IPS-15b (cell line): ENCODE data around the gene RPL32.

Source experiments
- H3K27me3 ChIP-seq: one replicate; pipeline ENCODE4 v1.6.1; 2013; ENCODE audit warnings: low read length; ENCODE audit not compliant: control insufficient read depth, insufficient read depth
- H3K36me3 ChIP-seq: one replicate; pipeline ENCODE4 v1.6.1; 2013; ENCODE audit warnings: low read length; ENCODE audit not compliant: control insufficient read depth, insufficient read depth
- H3K4me1 ChIP-seq: one replicate; pipeline ENCODE4 v1.6.1; 2013; ENCODE audit warnings: mild to moderate bottlenecking, low read length; ENCODE audit not compliant: control insufficient read depth, insufficient read depth
- H3K4me3 ChIP-seq: one replicate; pipeline ENCODE4 v1.5.1; 2013; ENCODE audit warnings: low read depth, low read length
- H3K9ac ChIP-seq: one replicate; pipeline ENCODE4 v1.6.1; 2013; ENCODE audit warnings: low read depth, mild to moderate bottlenecking, low read length
- H3K9me3 ChIP-seq: one replicate; pipeline ENCODE4 v1.6.1; 2013; ENCODE audit warnings: mild to moderate bottlenecking, low read length; ENCODE audit not compliant: control insufficient read depth, insufficient read depth

Gene RPL32

DNA sequence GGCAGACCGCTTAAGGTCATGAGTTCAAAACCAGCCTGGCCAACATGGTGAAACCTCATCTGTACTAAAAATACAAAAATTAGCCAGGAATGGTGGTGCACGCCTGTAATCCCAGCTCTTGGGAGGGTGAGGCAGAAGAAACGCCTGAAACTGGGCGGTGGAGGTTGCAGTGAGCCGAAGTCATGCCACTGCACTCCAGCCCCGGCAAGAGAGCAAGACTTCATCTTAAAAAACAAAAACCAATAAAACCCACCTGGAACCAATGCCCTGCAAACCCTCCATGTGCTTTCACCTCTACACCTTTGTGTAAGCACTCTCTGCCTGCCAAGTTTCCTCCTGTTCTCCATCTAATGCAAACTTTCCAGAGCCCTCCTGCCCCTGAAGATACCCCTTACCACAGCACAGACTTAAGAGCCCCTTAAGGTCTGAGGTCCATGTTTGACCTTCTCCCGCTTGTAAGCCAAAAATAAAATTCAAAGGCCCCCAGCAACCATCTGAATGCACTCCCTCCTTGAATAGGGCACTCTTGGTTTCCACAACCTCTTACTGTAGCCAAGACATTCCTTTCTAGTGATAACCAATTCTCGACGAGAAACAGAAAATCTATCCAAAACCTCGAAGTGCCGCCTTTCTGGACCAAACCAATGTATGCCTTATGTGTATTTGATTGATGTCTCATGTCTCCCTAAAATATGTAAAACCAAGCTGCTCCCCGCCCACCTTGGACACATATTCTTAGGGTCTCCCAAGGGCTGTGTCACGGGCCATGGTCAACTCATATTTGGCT lies 3.0 kb downstream of the RPL32 start:
- peaks cover 3% of the 10 kb centered on the region for H3K4me1 ChIP-seq
- H3K36me3 ChIP-seq = peaks cover 62% of the 10 kb centered on the region
- peak overlapping the region; percentile 22 for H3K4me3 ChIP-seq
- no peaks in the 10 kb centered on the region for H3K9me3 ChIP-seq
- peak overlapping the region; percentile 38 for H3K9ac ChIP-seq
- H3K27me3 ChIP-seq = no peaks in the 10 kb centered on the region

DNA sequence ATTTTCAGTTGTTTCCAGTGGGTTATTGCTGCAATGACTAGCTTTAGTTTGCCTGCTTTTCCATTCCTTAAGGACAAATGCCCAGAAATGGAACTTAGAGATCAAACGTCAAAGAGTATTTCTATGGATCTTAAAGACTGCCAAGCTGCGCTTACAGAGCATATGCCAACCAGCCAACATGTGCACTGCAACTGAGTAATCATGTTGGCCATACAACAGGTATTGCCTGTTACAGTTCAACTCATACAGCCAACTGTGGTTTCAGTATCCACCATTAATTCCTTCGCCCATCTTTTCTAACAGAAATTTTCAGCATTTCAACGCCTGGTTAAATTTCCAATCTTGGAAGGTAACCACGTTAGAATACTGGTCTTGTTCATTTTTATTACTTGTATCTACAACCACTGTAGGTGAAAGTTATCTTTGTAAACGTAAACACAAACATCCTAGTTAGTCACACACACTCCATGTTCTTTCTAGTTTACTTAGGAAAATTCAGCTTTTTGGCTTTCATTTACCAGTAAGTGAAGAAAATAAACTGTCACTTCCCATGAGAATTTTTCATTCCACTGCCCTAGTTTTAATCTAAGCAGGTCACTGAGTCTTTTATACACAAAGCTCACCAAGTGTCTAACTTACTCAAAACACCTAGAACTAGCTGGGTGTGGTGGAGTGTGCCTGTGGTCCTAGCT lies 3.9 kb downstream of the RPL32 start:
- Histone ChIP-seq H3K4me1 (peaks cover 8% of the 10 kb centered on the region), H3K4me3 (peak overlapping the region; percentile 22), H3K9ac (peak overlapping the region; percentile 38), H3K36me3 (peaks cover 66% of the 10 kb centered on the region), H3K27me3 (no peaks in the 10 kb centered on the region), H3K9me3 (no peaks in the 10 kb centered on the region)

DNA sequence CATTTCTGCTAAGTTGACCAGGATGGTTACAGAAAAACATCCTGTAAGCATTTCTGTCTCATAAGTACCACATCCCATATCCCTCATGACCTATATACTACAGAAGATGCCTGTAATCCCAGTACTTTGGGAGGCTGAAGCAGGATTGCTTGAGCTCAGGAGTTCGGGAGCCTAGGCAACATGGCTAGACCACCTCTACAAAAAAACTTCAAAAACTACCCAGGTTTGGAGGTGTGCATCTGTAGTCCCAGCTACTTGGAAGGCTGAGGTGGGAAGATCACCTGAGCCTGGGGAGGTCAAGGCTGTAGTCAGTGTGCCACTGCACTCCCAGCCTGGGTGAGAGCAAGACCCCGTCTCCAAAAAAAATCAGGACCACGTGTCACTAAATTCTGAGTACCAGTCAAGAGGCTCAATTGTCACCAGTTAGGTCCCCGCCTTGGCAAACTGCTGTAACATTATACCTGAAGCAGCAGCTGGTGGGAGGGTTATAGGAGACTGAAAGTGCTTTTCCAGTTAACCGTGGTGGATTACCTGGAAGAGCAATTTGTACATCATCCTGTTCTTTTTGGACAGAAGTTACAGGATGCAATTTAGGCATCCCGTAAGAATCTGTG lies 6.2 kb downstream of the RPL32 start:
- H3K27me3 ChIP-seq = no peaks in the 10 kb centered on the region
- peaks cover 81% of the 10 kb centered on the region for H3K36me3 ChIP-seq
- H3K9ac ChIP-seq = no peak overlapping the region
- peaks cover 8% of the 10 kb centered on the region for H3K4me1 ChIP-seq
- H3K9me3 ChIP-seq = no peaks in the 10 kb centered on the region
- no peak overlapping the region for H3K4me3 ChIP-seq

DNA sequence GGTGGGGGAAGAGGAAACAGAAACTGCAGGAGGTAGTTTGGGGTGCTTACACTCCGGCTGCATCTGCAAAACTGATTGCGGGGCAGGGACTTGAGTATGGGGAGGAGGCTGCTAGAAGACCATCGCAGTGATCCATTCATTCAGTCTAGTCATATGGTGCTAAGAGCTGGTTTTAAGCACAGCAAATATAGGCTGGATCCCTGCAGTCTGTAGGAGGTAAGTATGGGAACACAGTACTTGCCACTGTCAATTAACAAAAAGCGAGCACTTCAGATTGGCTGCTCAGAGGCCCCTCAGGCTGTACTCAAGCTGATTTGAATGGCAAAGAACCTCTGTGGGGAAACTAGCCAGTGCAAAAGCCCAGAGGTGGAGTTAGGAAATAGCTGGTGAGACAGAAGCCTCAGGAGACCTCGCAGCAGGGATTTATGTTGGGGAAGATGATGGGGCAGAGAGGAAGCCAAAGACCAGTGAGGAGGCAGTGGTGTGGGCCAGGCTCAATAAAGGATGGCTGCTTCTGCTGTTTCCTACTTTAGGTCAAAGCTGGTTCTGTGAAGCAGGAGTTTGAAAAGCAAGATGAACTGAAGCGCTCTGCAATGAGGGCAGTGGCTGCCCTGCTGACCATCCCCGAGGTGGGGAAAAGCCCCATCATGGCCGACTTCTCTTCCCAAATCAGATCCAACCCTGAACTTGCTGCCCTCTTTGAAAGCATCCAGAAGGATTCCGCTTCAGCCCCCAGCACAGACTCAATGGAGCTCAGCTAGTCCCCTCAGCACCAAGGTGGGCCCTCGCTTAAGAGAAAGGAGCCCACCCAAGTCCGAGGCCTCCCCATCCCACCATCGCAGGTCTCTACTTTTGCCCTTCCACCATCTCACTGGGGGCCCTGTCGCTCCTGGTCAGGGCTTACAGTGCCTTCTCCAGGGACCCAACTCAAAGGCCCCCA lies 7.9 kb downstream of the RPL32 start:
- peaks cover 65% of the 10 kb centered on the region for H3K36me3 ChIP-seq
- H3K9me3 ChIP-seq = no peaks in the 10 kb centered on the region
- no peak overlapping the region for H3K4me3 ChIP-seq
- H3K9ac ChIP-seq = peak overlapping the region; percentile 47
- no peaks in the 10 kb centered on the region for H3K27me3 ChIP-seq
- H3K4me1 ChIP-seq = peaks cover 8% of the 10 kb centered on the region

DNA sequence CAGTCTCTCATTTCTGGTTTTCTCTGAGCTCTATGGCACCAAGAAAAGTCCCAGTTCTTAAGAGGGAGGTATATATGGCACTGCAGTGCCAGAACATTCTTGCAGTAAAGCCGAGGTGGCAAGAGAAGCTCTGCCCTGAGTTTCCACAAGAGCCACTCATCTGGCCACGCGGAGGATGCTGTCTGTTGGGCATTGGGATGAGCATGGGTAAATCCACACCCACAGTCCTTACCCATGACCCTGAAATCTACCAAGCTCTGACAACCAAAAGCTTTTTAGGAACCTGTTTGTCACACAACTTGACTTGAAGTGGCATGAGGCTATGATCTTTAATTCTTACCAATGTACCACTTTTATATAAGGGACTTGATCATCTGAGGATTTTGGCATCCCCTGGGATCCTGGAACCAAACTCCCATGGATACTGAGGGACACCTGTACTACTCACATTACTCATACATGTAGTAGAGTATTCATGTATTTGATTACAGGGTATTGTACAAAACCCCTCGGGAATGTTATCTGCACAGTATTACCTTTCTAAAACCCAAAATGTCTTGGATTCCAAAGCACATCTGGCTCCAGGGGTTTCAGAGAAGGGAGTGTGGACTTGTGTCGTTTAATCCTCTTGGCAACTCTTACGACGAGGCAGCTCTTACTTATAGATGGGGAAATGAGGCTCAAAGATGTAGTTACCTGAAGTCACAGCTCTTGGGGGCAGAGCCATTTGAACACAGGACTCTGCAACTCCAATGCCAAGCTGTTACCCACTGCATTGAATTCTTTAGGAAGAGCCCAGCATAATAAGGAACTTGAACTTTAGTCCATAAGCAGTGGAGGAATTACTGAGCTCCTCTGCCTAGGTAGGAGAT lies 8.8 kb downstream of the RPL32 start:
- Histone ChIP-seq H3K27me3 (no peaks in the 10 kb centered on the region), H3K36me3 (peaks cover 56% of the 10 kb centered on the region), H3K4me3 (no peak overlapping the region), H3K9ac (peak overlapping the region; percentile 47), H3K9me3 (no peaks in the 10 kb centered on the region), H3K4me1 (peaks cover 8% of the 10 kb centered on the region)

DNA sequence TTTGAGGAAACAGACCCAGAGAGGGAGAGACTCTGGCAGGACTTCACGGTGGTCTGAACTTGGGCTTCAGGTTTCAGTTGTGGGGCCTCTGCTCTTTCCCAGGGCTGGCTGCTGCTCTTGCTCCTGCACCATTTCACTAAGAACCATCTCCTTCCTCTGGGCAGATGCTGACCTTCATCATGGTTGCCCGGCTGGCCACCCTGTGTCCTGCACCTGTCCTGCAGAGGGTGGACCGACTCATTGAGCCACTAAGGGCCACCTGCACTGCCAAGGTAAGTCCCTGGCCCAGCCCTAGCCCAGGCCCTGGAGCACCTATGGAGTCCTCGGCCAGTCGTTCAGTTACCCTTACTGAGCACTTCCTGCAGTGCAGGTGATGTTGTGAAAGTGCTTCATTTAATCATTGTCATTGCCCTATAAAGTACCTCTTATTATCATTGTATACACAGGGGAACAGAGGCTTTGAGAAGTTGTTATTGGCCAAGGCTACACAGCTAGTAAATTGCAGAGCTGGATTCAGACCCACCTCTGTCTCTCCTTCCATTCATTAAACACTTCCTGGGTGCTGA lies 10.0 kb downstream of the RPL32 start:
- Histone ChIP-seq H3K9me3 (no peaks in the 10 kb centered on the region), H3K36me3 (peaks cover 44% of the 10 kb centered on the region), H3K27me3 (no peaks in the 10 kb centered on the region), H3K9ac (no peak overlapping the region), H3K4me1 (peaks cover 6% of the 10 kb centered on the region), H3K4me3 (no peak overlapping the region)

DNA sequence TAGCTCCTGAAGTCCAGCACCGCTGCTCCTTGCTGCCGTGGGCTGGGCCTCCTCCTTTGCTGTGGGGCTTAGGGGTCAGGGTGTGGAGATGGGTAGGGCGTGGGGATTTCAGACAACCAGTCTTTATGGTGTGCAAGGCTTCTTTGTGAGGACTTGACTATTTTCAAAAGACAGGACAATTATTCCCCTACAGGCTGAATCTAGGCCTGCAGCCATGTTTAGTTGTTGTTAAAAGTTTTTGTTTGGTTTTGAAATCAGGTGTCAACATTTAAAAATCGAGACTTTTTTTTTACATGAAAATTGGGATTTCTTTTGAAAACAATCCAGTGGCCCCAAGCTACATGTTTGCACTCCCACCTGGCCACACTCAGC lies 10.6 kb downstream of the RPL32 start:
- Histone ChIP-seq H3K36me3 (peaks cover 38% of the 10 kb centered on the region), H3K9ac (no peak overlapping the region), H3K4me3 (no peak overlapping the region), H3K4me1 (peaks cover 6% of the 10 kb centered on the region), H3K9me3 (no peaks in the 10 kb centered on the region), H3K27me3 (no peaks in the 10 kb centered on the region)

DNA sequence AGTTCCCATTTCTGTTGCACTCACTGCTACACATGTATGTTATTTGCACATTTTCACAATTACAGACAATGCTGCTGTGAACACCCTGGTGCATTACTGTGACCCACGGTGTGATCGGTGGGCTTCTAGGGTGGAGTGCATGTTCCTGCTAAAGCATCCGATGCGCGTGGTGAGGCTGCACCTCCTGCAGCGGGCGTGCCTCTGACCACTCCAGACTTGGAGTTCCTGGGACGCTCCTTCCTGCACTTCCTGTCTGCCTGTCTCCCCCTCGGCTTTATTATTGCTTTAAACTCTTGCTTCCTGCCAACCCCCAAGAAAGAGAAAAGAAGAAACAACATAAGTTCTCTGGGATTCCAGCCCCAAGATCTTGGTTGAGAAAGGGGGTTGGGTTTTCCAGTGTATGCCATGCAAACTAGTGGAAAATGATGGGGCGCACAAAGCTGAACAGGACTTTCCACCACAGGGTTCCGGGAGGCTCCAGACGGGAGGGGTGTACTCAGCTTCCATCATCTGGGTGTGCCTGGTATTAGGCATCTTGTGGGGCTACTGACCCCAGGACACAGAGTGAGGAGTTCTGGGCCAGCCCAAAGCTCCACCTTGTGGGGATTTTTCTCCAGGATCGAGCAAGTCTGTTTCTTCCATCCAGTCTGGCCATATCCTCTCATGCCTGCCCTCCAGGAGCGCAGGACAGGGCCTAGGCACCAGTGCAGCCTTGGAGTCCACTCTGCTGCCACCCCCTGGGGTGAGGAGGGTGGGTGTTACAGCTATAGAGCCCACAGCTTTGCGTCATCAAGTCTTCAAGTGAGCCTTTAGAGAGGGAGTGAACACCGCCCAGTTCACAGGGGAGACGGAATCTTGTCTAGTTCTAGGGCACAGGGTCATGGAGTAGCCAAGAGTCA lies 11.2 kb downstream of the RPL32 start:
- no peaks in the 10 kb centered on the region for H3K9me3 ChIP-seq
- no peaks in the 10 kb centered on the region for H3K27me3 ChIP-seq
- peaks cover 35% of the 10 kb centered on the region for H3K36me3 ChIP-seq
- H3K4me3 ChIP-seq = no peak overlapping the region
- no peak overlapping the region for H3K9ac ChIP-seq
- H3K4me1 ChIP-seq = peaks cover 6% of the 10 kb centered on the region

DNA sequence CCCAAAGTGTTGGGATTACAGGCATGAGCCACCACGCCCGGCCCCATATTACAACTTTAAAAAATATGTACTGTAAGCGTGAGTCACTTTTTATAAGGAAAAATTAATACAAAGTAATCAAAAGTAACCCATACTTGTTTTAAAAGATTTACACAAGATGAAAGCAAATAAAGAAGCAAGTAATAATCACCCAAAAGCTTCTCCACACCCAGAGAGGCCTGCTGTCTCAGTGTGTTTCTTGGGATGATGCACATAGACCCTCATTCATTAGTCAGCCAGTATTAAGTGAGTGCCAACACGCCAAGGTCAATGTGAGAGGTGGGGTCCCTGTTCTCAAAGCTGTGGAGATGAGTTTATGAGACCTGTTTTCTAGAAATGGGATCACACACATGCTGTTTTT lies 12.0 kb downstream of the RPL32 start:
- Histone ChIP-seq H3K9me3 (no peaks in the 10 kb centered on the region), H3K36me3 (peaks cover 31% of the 10 kb centered on the region), H3K9ac (no peak overlapping the region), H3K27me3 (no peaks in the 10 kb centered on the region), H3K4me3 (no peak overlapping the region), H3K4me1 (peaks cover 6% of the 10 kb centered on the region)

DNA sequence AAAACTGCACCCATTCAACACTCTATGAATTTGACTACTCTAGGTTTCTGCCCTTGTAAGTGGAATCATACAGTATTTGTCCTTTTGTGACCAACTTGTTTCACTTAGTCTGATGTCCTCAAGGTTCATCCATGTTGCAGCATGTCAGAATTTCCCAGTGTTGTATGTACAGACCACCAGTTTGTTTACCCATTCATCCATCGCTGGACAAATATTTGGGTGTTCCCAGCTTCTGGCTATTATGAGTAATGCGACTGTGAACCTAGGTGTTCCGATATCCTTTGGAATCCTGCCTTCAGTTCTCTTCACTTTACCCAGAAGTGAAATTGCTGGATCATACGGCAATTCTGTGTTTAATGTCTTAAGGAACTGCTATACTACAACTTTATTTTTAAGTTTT lies 12.6 kb downstream of the RPL32 start:
- peaks cover 26% of the 10 kb centered on the region for H3K36me3 ChIP-seq
- no peak overlapping the region for H3K9ac ChIP-seq
- no peak overlapping the region for H3K4me3 ChIP-seq
- no peaks in the 10 kb centered on the region for H3K27me3 ChIP-seq
- H3K9me3 ChIP-seq = no peaks in the 10 kb centered on the region
- peaks cover 6% of the 10 kb centered on the region for H3K4me1 ChIP-seq
